Measurements from ENCODE around the gene STARD9.

DNA sequence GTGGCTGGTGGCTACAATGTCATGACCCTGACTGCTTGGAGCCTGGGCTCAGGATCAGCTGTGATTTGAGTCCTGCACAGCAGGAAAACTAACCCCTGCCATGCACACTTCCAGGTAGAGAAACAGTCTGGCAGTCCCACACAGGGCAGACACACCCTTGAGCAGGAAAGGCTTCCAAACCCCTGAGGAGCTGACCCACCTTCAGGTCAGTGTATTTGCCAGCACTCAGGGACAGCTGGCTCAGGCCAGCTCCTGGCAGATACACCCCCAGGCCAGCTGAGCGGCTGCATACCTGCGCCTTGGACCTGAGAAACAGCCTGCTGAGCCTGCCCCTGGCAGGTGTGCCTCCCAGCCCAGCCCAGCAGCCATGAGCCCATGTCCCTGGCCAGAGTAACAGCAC, 183.7 kb downstream of the STARD9 start:
- TF ChIP-seq, protein P1, sequence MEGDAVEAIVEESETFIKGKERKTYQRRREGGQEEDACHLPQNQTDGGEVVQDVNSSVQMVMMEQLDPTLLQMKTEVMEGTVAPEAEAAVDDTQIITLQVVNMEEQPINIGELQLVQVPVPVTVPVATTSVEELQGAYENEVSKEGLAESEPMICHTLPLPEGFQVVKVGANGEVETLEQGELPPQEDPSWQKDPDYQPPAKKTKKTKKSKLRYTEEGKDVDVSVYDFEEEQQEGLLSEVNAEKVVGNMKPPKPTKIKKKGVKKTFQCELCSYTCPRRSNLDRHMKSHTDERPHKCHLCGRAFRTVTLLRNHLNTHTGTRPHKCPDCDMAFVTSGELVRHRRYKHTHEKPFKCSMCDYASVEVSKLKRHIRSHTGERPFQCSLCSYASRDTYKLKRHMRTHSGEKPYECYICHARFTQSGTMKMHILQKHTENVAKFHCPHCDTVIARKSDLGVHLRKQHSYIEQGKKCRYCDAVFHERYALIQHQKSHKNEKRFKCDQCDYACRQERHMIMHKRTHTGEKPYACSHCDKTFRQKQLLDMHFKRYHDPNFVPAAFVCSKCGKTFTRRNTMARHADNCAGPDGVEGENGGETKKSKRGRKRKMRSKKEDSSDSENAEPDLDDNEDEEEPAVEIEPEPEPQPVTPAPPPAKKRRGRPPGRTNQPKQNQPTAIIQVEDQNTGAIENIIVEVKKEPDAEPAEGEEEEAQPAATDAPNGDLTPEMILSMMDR (conservative IDR thresholded peaks at IDR 0.05) = no peak
- TF ChIP-seq ZFX (IDR thresholded peaks at IDR 0.05) = no peak
